Measurements from ENCODE around the gene LITAFD.
"Not testable (repeated sequence)": the region's sequence is repeated elsewhere in the genome, so short reads cannot be mapped to it uniquely, and the experiment has no call there.

LITAFD gene

DNA sequence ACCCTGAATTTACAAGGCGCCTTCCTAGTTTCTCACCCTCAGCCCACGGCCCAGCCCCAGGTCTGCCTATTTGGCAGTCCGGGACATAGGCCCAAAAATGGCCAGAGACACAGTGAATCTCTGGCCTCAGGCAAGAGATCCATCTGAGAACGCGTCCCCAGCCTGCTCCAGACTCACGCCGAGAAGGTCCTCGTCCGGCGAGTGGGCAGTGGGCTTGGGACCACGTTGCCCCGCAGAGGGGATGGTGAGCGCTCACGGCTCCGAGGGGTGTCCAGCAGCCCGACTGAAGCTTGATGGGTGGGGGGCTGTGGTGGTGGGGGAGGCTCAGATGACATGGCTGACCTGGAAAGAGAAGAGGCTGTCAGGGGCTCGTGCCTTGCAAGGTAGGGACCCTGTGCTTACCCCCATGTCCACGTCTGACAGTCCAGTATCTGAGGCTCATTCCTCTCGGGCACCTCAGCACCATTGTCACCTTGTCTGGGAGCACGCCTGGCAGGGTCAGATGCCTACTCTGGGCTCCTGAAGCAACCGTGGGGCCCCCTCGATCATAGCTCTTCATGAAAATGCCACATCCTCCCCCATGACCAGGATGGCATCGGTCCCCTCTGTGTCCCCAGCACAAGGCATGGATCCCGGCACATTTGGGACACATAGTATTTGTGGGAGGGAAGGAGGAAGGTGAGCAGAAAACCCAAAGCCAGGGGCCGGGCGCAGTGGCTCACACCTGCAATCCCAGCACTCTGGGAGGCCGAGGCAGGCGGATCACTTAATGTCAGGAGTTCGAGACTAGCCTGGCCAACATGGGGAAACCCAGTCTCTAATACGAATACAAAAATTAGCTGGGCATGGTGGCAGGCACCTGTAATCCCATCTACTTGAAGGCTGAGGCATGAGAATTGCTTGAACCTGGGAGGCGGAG lies 22.9 kb upstream of the LITAFD start:
- no peak for DNase-seq

DNA sequence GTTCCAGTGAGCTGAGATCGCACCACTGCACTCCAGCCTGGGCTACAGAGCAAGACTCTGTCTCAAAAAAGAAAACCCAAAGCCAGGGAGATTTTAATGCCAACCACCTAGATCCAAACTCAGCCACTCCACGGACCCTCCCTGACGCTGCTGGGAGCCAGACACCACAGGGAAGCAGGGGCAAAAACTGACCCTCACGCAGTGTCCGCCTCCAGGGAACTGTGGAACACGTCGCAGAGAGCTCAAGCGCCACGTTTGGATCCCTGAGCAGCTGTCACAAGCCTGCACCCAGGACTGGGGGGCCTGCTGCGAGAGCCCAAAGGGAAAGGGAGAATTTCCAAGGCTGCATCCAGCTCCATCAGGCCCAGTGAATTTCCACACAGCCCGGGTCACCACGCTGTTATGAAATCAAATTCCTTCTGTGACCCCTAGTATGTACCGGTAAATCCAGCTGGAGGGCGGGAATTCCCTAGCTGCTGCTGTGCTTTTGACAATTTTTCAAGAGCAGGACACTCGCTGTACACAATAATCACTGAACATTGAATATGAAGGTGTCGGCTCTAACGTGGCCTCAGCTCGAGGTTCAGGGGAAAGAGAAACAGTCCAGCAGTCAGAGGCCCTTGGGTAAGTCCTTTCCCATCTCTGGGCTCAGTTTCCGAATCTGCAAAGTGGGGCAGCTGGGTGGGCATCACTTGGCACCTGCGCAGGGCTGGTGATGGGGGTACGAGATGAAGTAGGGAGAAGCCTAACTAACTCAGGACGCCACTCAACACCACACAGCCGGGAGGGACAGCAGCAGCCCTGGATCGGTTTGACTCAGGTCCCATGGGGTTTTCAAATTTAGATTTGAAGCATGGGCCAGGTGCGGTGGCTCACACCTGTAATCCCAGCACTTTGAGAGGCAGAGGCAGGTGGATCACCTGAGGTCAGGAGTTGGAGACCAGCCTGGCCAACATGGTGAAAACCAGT lies 22.0 kb upstream of the LITAFD start:
- no peak for DNase-seq

DNA sequence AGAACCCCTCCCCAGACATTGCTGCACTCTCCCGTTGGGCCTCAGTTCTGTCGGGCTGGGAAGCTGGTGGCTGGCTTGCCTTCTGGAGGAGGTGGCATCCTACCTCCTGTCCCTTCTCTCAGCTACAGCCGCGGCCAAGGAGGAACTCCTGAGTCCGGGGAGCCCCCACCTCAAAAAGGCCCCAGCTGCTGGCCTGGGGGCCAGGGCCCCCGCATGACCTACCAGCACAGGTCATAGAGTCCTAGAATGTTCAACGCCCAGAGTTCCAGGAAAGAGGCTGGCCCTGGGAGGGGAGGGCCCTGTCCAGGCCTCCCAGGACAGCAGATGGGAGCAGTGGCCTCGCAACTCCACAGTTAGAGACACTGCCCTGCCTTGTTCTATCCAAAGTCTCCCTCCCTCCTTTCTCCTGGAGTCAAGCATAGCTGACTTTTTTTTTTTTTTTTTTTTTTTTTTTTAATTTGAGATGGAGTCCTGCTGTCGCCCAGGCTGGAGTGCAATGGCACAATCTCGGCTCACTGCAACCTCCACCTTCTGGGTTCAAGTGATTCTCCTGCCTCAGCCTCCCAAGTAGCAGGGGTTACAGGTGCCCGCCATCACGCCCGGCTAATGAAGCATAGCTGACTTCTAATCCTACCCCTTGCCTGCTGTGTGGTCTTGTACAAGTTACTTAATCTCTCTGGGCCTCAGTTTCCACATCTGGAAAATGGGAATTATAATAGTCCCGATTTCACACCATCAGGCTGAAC lies 20.4 kb upstream of the LITAFD start:
- no peak for DNase-seq

DNA sequence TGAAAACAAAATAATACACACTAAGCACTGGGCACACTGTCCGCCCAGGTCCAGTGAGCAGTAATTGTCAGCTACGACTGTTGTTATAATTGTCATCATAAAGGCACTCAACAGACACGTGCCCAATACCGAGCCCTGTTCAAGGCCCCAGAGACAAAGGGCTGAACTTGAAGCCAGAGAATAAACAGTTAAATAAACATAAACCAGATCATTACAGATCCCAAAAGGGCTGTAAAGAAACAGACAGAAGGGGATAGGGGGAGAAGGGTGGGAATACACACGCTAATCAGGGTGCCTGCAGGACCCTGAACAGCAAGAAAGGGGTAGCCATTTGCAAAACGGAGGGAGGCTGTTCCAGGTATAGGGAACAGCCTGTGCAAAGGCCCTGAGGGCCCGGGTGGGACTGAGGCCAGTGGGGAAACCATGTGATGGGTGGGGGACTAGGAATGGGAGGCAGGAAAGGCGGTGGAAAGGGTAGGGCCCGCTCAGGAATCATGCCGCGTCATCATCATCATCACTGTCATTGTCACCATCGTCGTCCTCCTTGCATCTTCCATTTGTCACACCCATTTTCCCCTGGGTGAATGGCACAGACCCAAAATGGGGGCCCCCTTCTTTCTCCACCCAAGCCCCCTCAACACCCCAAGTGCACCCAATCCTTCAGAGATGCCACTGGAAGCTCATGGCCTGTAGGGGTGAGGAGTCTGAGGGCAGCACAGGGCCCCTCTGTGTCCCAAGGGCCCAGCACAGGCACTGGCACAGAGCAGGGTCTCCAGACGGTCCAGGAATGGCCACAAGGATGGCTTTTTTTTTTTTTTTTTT lies 19.6 kb upstream of the LITAFD start:
- no peak for DNase-seq

DNA sequence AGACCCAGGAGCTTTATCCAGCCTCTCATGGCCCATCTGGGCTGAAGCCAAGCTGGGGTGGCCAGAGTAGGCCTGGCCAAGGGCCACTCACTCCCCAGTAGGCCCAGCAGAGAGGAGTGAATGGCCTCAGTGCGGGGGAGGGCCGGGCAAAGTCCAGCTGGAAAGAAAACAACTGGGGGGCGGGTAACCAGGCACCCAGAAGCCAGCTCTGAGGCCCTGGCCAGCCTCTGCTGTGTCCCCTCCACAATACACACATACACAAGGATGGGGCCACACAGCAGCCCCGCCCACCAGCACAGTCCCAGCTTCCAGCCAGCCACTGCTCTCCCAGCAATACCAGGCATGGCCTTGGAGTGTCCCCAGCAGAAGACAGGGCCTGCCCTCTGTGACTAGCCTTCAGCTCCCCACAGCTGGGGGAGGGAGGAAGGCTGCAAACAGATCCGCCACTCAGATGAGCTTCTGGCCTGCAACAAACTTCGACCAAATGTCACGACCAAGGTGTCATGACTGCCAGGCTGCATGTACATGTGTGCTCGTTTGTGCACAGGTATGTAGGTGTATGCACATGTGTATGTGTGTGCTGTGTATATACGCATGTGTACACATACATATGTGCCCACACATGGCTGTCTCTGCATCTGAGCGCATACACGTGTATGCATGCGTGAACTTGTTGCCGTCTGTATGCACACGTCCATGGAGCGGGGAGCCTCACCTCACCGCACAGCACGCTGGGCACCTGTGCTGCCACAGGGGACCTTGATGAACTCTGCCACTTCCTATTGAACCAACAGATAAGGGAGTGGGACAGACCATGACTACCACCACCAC lies 18.3 kb upstream of the LITAFD start:
- DNase-seq: no peak

DNA sequence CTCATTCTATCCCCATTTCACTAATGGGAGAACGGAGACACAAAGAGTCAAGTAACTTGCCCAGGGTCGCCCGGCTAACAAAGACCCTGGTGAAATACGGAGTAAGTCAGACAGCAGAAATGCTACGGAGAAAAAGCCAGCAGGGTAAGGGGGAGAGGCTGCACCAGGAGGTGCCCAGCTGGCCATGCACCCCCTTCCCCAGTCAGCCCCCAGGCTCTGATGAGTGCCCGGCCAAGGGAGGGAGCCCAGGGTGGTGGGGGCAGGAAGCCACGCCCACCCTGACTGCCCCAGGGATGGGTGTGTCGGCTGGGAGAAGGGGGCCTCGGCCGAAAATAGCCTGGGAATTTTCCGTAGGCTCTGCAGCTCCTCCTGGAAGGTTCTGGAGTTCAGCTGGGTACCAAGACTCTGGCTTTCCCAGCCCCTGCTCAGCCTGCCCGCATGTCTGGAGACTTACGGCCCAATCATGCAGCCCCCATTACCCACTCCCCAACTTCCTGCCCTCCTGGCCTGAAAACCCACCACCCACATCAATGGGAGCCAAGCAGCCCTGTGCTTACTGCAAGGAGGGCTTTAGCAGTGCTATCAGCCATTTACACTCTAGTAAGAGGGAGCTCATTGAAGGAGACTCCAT lies 17.6 kb upstream of the LITAFD start:
- DNase-seq: no peak

DNA sequence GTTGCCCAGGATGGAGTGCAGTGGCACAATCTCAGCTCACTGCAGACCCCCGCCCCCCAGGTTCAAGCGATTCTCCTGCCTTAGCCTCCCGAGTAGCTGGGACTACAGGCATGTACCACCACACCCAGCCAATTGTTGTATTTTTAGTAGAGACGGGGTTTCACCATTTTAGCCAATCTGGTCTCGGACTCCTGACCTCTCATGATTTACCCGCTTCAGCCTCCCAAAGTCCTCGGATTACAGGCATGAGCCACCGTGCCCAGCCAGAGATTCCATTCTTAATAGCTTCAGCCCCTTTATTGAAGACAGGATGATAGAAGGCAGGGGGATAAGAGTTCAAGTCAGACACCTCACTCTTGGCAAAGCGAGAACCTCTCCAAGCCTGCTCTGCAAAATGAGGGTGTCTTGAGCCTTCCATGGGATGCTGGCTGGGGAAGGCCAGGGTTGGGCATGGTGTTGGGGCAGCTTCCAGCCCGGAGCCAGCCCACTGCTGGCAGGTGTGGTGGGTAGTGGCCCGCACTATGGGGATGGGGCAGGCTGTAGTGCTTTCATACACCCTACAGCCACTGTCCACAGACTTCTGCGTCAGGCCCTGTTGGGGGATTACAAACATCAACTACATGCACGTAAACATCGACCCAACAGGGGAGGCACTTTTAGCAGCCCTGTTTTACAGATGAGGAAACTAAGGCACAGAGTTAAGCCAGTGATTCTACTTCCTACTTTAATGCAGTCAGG lies 16.8 kb upstream of the LITAFD start:
- no peak for DNase-seq

DNA sequence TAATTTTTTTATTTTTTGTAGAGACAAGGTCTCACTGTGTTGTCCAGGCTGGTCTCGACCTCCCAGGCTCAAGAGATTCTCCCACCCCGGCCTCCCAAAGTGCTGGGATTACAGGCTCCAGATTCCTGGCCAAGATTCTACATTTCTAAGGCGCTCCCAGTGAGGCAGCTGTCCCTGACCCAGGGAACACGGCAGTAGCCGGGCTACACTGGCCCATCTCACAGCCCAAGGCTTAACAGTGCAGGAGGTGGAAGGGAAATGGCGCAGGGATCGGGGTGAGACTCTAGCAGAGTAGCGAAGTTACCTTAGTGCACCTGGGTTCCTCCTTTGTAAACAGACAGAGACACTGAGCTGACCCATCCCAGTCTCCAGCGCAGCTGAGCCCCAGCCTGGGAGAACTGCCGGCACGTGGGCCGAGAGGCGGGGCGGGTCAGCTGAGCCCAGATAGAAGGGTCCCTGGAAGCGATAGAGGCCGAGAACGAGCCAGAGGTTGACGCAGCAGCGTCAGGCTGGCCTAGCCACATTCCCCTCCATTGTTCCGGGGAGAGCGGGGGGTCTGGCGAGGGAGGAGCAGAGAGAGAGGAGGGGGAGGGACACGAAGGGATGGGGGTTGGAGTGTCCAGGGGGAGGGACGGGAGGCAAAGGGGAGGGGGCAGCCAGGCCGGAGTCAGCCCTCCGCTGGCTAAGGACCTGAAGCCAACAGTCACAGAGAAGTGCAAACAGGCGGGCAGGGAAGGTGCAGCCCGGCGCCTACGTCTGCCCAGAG lies 15.8 kb upstream of the LITAFD start:
- DNase-seq: no peak

DNA sequence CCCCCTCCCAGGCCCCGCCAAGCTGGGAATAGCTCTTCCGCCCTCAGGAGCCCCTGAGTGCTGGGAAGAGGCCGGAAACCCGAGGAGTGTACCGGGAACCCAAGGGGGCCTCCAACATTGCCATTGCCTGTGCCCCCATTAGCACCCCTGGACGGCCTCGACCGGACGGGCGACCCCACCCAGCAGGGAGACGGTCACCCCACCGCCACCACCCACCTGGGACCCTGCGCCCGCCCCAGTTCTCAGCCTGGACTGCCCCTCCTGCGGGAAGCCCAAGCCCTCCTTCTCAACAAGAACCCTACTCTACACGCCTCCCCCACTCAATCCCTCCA lies 15.3 kb upstream of the LITAFD start:
- no peak for DNase-seq

DNA sequence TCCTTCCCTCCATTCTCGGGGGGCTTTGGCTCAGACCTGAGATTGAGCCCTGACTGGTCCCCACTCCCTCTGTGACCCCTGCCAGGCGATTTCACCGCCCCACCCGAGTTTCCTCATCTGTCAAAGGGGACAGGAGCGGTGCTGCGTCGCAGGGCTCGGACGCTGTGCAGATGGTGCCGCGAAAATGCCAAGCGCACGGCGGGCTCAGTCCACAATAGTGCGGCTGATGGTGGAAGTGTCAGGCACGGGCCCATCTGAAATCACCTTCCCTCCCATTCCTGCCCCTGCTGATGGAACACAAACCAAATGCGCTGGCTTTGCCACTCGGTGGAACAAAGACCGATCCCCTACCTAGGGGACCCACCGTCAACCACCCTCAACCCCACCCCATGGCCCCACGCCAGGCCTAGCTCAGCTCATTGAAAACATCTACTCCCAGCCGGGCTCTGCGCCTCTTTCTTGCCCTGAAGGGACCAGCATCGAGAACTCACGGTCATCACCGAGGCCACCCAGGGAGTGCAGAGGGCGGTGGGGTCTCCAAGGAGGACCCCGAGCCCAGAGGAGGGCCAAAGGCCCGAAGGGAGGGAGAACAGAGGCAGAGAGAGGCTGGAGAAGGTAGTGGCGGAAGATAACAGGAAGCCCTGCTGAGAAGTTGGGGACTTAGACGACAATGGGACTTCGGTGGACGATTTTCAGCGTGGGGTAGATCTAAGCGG lies 14.8 kb upstream of the LITAFD start:
- peak; percentile 41 for DNase-seq

DNA sequence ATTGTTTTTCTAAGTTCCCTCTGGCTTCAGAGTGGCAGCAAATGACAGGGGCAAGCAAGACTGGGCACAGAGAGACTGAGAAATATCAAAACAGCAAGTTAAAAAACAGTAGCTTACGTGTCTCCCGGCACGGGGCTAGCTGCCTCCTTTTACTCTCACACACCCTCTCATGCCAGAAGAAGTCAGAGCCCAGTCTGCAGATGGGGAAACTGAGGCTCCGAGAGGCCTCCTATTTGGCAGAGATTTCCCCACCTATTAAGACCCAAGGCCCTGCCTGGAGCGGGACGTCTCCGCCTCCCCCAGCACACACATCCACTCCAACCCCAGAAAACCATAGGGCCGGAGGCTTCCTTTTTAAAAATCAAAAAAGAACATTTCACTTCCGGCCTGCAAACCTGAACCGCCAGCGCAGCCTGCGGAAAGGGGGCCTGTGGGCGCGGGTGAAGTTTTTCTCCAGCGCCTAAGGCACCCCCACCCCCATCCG lies 14.2 kb upstream of the LITAFD start:
- peak; percentile 41 for DNase-seq

DNA sequence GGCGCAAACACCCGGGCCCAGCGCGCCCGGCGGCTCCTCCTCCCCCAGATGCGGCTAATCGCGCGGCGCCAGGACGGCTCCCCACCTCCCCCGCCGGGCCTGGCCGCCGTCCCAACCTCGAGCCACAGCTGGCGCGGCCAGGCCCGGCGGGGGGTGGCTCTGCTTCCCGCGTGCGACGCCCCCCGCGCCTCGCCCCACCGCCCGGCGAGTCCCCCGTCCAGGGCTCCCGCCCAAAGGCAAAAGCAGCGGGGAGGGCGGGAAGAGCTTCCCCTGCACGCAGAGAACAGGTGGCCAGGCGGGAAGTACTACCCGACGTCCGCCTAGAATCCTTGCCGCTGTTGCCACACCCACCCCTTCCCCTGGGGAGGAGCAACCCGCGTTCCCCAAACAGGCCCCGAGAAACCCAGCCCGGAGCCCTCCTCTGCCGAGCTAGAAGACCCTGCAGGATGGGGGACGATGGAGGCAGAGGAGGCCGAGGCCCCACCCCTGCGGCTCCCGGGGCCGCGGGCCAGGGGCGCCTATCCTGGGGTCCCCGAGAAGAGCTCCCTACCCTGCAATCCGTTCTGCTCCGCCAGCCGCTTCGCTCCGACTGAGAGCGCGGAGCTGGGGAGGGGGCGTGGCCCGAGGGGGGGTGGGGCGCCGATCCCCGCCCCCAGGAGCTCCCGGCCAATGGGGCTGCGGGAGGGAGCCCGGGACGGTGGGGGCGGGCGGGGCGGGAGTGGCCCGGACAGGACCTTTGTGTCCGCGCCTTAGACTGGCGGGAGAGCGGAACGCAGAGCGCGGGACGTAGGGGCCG lies 13.5 kb upstream of the LITAFD start, which contains the start of gene CARHSP1:
Gene CARHSP1, minus strand, starts transcription at position 591 of the 796 bp plus-strand sequence. CDS start 9,678 bp downstream, outside the sequence.
- DNase-seq: peak; percentile 90

DNA sequence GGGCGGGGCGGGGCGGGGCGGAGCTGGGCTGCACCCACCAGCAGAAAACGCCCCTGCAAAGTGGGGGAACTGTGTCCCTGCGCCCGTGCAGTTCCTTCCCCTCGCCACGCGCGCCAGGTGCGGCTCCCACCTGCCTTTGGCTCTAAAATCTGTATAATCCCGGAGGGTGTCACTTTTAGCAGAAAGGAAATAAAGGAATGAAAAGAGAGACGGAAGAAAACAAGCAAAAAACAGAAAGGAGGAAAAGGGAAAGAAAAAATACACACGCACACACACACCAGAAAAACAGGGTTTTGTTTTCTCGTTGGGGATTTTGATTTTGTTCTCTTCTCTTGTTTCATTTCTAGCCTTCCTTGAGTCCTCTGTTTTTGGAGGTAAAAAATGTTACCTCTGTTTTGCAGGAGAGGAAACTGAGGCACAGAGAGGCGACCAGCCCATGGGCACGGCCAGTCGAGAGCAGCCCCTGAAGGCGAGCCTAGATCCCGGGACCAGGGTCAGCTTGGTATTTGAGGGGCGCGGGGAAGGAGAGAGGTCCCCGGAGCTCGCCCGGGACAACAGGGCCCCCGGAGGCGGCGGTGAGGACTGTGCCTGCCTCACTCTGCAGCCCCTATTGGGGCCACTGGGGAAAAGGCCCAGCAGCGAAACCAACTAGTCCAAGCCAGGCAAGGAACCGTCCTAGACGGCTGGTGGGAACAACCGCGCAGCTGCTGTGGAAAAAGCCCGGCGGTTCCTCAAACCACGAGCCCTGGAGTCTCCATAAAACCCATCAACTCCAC lies 12.8 kb upstream of the LITAFD start:
- no peak for DNase-seq

DNA sequence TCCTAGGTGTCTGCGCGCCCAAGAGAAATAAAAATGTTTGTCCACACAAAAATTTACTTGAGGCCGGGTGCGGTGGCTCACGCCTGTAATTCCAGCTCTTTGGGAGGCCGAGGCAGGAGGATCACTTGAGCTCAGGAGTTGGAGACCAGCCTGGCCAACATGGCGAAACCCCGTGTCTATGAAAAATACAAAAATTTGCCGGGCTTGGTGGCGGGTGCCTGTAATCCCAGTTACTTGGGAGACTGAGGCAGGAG lies 12.2 kb upstream of the LITAFD start:
- not testable (repeated sequence) for DNase-seq

DNA sequence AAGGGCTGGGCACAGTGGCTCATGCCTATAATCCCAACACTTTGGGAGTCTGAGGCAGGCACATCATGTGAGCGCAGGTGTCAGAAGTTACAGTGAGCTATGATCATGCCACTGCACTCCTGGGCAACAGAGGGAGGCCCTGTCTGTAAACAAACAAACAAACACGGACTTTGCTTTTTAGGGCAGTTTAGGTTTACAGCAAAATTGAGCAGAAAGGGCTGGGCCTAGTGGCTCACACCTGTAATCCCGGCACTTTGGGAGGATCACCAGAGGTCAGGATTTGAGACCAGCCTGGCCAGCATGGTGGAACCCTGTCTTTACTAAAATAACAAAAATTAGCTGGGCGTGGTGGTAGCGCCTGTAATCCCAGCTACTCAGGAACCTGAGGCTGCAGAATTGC lies 10.1 kb upstream of the LITAFD start:
- DNase-seq: no peak

DNA sequence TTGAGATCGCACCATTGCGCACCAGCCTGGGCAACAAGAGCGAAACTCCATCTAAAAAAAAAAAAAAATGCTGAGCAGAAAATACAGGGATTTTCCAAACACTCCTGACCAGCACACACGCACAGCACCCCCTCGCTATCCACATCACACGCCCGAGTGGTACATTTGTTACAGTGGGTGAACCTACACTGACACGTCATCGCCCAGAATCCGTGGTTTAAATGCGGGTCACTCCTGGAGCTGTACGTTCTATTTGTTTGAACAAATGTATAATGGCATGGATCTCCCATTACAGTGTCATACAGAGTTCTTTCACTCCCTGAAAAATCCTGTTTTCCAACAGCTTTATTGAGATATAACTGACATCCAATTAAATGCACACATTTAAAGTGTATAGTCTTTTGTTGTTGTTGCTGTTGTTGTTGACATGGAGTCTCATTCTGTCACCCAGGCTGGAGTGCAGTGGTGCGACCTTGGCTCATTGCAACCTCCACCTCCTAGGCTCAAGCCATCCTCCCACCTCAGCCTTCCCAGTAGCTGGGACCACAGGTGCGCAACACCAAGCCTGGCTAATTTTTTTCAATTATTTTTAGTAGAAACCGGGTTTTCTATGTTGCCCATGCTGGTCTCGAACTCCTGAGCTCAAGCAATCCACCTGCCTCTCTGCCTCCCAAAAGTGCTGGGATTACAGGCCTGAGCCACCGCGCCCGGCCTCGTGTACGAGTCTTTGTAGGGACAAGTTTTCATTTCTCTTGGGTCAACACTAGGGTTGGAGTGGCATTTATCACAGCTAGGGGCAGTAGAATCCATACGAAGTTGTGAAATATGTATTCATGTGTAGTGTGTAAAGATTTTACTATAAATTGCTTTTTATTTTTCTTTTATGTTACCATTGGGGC lies 8.9 kb upstream of the LITAFD start:
- DNase-seq: no peak

All from stimulated activated CD4-positive, alpha-beta T cell treated with anti-CD3 and anti-CD28 coated beads, Interleukin-15, amount 100 ng/mL, for 24 hours (primary cell).